ENCODE data around the gene SSTR5. TPM values are rescaled to one million over a fixed set of nuclear protein-coding genes. Genes with fewer than 3 reads are reported as not detected.
A peak's percentile ranks its signal among the peaks of the same experiment; 100 is the strongest.

SSTR5 gene
- total RNA-seq, 1 donor, result not detected

- no peak for TF ChIP-seq CTCF (IDR thresholded peaks at IDR 0.05; ENCODE audit: insufficient read depth, low read length)
- no peak for DNase-seq (ENCODE audit: low read depth)
- no peak overlapping the region for H3K4me3 ChIP-seq (ENCODE audit: low read depth, low read length)
These were observed 27.1 kb upstream of the SSTR5 start for GRCh38 chr16:1045310-1045992.

GRCh38 chr16:1045993-1046911, 26.3 kb upstream of the SSTR5 start:
- H3K4me3 ChIP-seq (ENCODE audit: low read depth, low read length), result no peak overlapping the region
- no peak for TF ChIP-seq CTCF (IDR thresholded peaks at IDR 0.05; ENCODE audit: insufficient read depth, low read length)
- DNase-seq (ENCODE audit: low read depth), result no peak

GRCh38 chr16:1047123-1047522, 25.4 kb upstream of the SSTR5 start:
- no peak for TF ChIP-seq CTCF (IDR thresholded peaks at IDR 0.05; ENCODE audit: insufficient read depth, low read length)
- H3K4me3 ChIP-seq (ENCODE audit: low read depth, low read length), result no peak overlapping the region
- DNase-seq (ENCODE audit: low read depth), result no peak

- no peak overlapping the region for H3K4me3 ChIP-seq (ENCODE audit: low read depth, low read length)
- no peak for TF ChIP-seq CTCF (IDR thresholded peaks at IDR 0.05; ENCODE audit: insufficient read depth, low read length)
- no peak for DNase-seq (ENCODE audit: low read depth)
These were observed 24.7 kb upstream of the SSTR5 start for GRCh38 chr16:1047801-1048200.

- no peak for TF ChIP-seq CTCF (IDR thresholded peaks at IDR 0.05; ENCODE audit: insufficient read depth, low read length)
- peak; percentile 34 for DNase-seq (ENCODE audit: low read depth)
- no peak overlapping the region for H3K4me3 ChIP-seq (ENCODE audit: low read depth, low read length)
These were observed 24.0 kb upstream of the SSTR5 start for GRCh38 chr16:1048442-1049112.

GRCh38 chr16:1049113-1049975, 23.2 kb upstream of the SSTR5 start:
- no peak for DNase-seq (ENCODE audit: low read depth)
- H3K4me3 ChIP-seq (ENCODE audit: low read depth, low read length), result no peak overlapping the region
- TF ChIP-seq CTCF (IDR thresholded peaks at IDR 0.05; ENCODE audit: insufficient read depth, low read length), result no peak

Data from fibroblast of the aortic adventitia (primary cell).